ENCODE measurements around the gene PDE8B.

Gene PDE8B

GRCh38 chr5:77394064-77394715 lies 183.7 kb downstream of the PDE8B start:
- DNase-seq (ENCODE audit: low read depth in 2 of 2, low spot score in 1 of 2) = no peak

DNA sequence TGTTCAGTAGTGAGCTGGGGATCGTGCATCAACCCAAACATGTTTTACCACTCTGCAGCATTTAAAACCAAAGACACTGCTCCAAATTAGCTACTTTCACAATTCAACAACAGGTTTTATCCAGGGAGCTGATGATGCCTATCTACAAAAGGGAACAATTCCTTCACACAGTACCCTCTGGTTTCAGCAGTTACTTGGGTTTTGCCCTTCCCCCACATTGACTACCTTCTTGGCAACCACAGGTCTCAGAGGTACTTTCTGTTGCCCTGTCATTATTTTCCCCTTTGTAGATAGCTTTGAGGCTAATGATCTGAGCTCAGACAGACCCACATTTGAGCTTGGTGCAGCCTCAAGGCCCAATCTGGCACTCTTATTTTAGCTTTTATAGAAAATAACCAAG lies 185.5 kb downstream of the PDE8B start:
- no peak for DNase-seq (ENCODE audit: low read depth in 2 of 2, low spot score in 1 of 2)

- no peak for DNase-seq (ENCODE audit: low read depth in 2 of 2, low spot score in 1 of 2)
Measured at GRCh38 chr5:77397686-77398292, 187.3 kb downstream of the PDE8B start.

DNA sequence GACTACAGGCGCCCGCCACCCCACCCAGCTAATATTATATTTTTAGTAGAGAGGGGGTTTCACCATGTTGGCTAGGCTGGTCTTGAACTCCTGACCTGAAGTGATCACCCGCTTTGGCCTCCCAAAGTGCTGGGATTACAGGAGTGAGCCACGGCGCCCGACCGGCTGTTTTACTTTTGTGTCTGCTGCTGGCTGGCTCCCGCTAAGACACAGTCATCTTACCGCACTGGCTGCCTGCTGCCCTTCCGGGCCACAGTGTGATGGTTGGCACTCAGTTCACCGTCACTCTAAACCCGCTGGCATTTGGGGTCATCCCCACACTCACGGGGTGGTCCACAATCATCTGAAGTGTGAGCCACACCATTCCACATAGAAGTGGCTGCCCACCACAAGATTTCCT lies 188.0 kb downstream of the PDE8B start:
- no peak for DNase-seq (ENCODE audit: low read depth in 2 of 2, low spot score in 1 of 2)

DNA sequence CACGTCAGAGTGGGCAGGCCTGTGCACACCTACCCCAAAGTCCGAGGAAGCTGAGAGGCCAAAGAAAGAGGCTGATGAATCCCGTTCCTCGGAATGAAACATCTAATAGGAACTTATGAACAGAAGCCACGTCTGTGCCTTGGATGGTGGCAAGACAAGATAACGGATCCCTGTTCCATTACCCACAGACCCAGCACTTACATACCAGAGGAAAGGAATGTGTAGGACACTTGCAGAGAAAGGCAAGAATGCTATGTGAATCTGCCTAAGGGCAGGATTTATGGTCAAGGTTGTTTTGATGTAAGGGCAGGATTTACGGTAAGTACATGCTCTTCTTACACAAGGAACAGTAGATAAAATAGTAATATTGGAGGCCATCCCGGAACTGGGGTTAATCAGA lies 188.4 kb downstream of the PDE8B start:
- DNase-seq (ENCODE audit: low read depth in 2 of 2, low spot score in 1 of 2) = no peak

DNA sequence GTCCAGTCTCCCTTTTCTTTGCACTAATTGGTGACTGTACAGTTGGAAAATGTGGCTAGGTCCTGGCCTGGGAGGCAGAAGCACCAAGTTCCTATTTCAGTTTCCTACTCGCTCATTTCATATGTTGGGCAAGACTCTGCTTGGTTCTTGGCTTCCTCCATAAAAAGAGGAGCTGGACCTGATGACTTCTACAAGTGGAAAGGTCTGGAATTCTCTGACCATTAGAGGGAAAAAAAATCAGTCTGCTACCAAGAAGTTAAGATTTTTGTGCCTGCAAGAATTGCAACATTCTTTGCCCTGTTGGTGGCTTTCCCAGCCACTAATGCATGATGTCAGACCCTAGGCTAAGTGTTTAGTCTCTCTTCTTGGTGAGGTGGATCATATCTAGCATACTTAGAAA lies 190.2 kb downstream of the PDE8B start:
- DNase-seq (ENCODE audit: low read depth in 2 of 2, low spot score in 1 of 2) = no peak

DNA sequence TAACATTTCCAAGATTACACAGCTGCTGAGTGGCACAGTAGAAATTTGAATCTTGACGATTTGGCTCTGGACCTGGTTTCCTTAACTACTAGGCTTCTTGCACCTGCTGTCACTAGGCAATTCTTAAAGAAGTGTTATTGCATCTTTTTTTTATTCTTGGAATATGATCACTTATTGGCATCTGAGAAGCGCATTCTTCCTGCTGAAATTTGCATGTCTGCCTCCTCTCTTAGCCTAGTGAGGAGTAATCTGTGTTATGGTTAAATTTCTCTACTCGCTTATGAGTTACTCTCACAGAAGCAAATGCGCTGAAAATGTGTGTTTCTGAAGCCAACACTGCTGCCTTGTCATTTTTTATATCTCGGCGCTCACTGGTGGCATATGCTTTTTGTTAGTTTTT lies 192.3 kb downstream of the PDE8B start:
- no peak for DNase-seq (ENCODE audit: low read depth in 2 of 2, low spot score in 1 of 2)

GRCh38 chr5:77407152-77407551 lies 196.7 kb downstream of the PDE8B start:
- DNase-seq (ENCODE audit: low read depth in 2 of 2, low spot score in 1 of 2) = no peak

- DNase-seq (ENCODE audit: low read depth in 2 of 2, low spot score in 1 of 2) = no peak
Measured at GRCh38 chr5:77409870-77410621, 199.6 kb downstream of the PDE8B start.

GRCh38 chr5:77413049-77413448 lies 202.6 kb downstream of the PDE8B start:
- DNase-seq (ENCODE audit: low read depth in 2 of 2, low spot score in 1 of 2) = no peak

DNA sequence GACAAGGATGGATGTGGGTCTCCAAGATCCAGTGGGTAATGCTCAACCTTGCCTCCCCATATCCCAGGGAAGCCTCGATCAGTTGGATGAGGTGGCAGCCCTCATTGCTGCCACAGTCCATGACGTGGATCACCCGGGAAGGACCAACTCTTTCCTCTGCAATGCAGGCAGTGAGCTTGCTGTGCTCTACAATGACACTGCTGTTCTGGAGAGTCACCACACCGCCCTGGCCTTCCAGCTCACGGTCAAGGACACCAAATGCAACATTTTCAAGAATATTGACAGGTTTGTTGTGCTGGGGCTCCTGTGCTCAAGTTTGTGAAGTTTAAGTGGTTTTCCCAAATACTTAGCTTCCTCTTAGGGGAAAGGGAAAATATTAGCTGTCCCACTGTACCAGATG lies 207.7 kb downstream of the PDE8B start:
- DNase-seq (ENCODE audit: low read depth in 2 of 2, low spot score in 1 of 2) = no peak

GRCh38 chr5:77418601-77419581 lies 208.4 kb downstream of the PDE8B start:
- DNase-seq (ENCODE audit: low read depth in 2 of 2, low spot score in 1 of 2) = no peak

DNA sequence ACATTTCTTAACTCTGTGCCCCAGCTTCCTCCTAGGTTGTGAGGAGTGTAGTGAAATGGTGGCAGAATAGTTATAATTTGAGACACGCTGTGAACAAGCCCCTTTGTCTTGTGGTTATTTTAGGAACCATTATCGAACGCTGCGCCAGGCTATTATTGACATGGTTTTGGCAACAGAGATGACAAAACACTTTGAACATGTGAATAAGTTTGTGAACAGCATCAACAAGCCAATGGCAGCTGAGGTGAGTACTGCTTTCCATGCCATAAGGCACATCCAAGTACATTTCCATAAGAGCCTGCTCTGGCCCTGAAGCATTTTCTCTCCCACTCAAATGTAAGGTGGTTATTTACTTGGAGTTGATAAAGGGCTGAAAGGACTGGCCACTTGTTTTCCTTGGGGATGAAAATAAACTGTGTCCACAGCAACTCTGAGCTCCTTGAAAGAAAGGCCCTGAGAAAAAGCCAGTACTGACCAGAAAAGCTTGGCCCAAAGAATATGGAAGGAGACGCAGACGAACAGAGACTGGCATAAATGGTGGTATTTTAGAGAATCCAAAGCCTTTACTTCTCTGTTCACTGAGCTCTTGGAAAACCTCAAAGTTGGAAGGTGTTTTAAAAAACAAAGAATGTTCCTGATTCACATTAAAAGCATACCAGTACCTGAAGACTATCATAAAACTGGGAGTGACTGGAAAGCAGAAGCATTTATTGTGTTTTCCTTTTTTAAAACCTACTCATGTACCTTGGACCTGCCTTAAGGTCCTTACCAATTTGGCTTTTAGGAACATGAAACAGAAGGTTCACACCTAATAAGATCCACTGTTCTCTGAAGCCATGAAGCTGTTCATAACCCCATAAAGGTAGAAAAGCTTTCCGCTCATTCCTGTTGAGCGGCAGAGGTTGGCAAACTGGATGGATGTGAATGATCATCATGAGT lies 209.4 kb downstream of the PDE8B start:
- no peak for DNase-seq (ENCODE audit: low read depth in 2 of 2, low spot score in 1 of 2)

- no peak for DNase-seq (ENCODE audit: low read depth in 2 of 2, low spot score in 1 of 2)
Measured at GRCh38 chr5:77420940-77421339, 210.5 kb downstream of the PDE8B start.

DNA sequence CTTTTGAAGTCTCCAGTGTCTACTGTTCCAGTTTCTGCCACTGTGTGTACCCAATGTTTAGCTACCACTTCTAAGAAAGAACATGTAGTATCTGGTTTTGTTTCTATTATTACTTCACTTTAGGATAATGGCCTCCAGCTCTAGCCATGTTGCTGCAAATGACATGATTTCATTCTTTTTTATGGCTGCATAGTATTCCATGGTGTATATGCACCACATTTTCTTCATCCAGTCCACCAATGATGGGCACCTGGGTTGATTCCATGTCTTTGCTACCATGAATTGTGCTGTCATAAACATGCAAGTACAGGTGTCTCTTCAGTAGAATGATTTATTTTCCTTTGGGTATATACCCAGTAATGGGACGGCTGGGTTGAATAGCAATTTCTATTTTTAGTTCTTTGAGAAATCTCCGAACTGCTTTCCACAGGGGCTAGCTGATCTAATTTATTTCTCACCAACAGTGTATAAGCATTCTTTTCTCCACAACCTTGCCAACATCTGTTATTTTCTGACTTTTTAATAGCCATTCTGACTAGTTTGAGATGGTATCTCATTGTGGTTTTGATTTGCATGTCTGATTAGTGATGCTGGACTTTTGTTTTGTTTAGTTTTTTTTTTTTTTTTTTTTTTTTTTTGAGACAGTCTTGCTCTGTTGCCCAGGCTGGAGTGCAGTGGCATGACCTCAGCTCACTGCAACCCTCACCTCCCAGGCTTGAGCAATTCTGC lies 212.7 kb downstream of the PDE8B start:
- DNase-seq (ENCODE audit: low read depth in 2 of 2, low spot score in 1 of 2) = no peak

DNA sequence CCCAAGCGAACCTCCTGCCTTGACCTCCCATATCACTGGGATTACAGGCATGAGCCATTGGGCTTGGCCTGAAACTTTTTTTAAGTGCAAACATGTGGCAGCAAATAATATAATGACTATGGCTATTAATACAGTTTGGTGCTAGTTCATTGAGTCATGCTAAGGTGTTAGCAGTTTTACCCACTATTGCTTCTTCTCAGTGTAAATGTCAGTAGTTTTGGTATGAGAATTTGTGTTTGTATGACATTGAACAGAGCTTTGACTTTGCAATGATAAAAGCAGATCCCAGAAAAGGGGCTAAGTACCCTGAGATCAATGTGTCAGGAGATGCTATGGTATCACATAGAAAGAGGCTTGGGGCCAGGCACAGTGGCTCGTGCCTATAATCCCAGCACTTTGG lies 214.4 kb downstream of the PDE8B start:
- DNase-seq (ENCODE audit: low read depth in 2 of 2, low spot score in 1 of 2) = no peak

GRCh38 chr5:77425420-77425819 lies 214.9 kb downstream of the PDE8B start:
- DNase-seq (ENCODE audit: low read depth in 2 of 2, low spot score in 1 of 2) = no peak

DNA sequence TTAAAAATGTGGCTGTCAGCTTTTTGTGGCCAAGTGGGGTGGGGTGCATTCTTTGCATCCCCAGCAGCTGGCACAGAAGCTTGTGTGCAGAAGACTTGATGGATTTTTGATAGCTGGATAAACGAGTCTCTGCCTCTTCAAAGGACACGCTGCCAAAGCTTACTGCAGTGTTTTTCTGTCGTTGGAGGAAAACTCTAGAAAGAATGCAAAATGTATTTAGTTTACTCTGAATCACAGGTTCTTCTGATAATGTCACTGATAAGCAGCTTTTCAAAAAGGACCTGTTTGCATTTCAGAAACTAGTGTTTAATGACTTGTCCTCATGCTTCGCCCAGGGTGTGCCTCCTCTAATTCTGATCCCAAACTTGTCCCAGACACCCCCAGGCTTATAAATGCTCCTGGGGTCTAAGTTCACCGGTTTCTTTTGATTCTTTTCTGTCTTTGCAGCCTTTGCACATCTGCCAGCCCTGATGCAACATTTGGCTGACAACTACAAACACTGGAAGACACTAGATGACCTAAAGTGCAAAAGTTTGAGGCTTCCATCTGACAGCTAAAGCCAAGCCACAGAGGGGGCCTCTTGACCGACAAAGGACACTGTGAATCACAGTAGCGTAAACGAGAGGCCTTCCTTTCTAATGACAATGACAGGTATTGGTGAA lies 215.6 kb downstream of the PDE8B start:
- no peak for DNase-seq (ENCODE audit: low read depth in 2 of 2, low spot score in 1 of 2)

- DNase-seq (ENCODE audit: low read depth in 2 of 2, low spot score in 1 of 2) = no peak
Measured at GRCh38 chr5:77426670-77427069, 216.2 kb downstream of the PDE8B start.

Data from stimulated activated CD8-positive, alpha-beta memory T cell treated with anti-CD3 and anti-CD28 coated beads, Interleukin-4, amount 100 ng/mL, for 4 hours (primary cell).